Inflammatory macrophage (primary cell): Measurements from ENCODE around the gene FBXL17.
A peak's percentile ranks its signal among the peaks of the same experiment; 100 is the strongest.

Source experiments
- DNase-seq, 2 donors: peaks; one replicate each; pipeline ENCODE4 v3.0.0-alpha.2; 2020 to 2022

Gene FBXL17

GRCh38 chr5:108372369-108372768 lies 9.5 kb downstream of the FBXL17 start:
- DNase-seq = no peak

- no peak for DNase-seq
Measured at GRCh38 chr5:108371263-108371662, 10.6 kb downstream of the FBXL17 start.

- no peak for DNase-seq
Measured at GRCh38 chr5:108369167-108369566, 12.7 kb downstream of the FBXL17 start.

- no peak for DNase-seq
Measured at GRCh38 chr5:108367679-108368334, 14.1 kb downstream of the FBXL17 start.

- no peak for DNase-seq
Measured at GRCh38 chr5:108366500-108366899, 15.4 kb downstream of the FBXL17 start.

GRCh38 chr5:108361771-108362170 lies 20.1 kb downstream of the FBXL17 start:
- no peak for DNase-seq

- DNase-seq = no peak
Measured at GRCh38 chr5:108361239-108361638, 20.7 kb downstream of the FBXL17 start.

GRCh38 chr5:108360280-108360679 lies 21.6 kb downstream of the FBXL17 start:
- DNase-seq = no peak

- DNase-seq = no peak
Measured at GRCh38 chr5:108356286-108356685, 25.6 kb downstream of the FBXL17 start.

- DNase-seq = no peak
Measured at GRCh38 chr5:108353087-108353486, 28.8 kb downstream of the FBXL17 start.

- DNase-seq = peak; percentile 7 to 68
Measured at GRCh38 chr5:108345541-108346171, 36.2 kb downstream of the FBXL17 start.

GRCh38 chr5:108344103-108344822 lies 37.6 kb downstream of the FBXL17 start:
- no peak for DNase-seq

GRCh38 chr5:108341866-108342265 lies 40.0 kb downstream of the FBXL17 start:
- DNase-seq = no peak

GRCh38 chr5:108340131-108340530 lies 41.8 kb downstream of the FBXL17 start:
- DNase-seq = no peak

GRCh38 chr5:108339220-108339619 lies 42.7 kb downstream of the FBXL17 start:
- DNase-seq = no peak

GRCh38 chr5:108334225-108334624 lies 47.7 kb downstream of the FBXL17 start:
- no peak for DNase-seq

GRCh38 chr5:108326982-108327381 lies 54.9 kb downstream of the FBXL17 start:
- DNase-seq = no peak

GRCh38 chr5:108324886-108325285 lies 57.0 kb downstream of the FBXL17 start:
- no peak for DNase-seq

GRCh38 chr5:108321341-108321740 lies 60.6 kb downstream of the FBXL17 start:
- DNase-seq = no peak

- DNase-seq = no peak
Measured at GRCh38 chr5:108320231-108320630, 61.7 kb downstream of the FBXL17 start.

GRCh38 chr5:108315829-108316228 lies 66.1 kb downstream of the FBXL17 start:
- no peak for DNase-seq

GRCh38 chr5:108312258-108312657 lies 69.6 kb downstream of the FBXL17 start:
- no peak for DNase-seq

- DNase-seq = no peak
Measured at GRCh38 chr5:108311682-108312081, 70.2 kb downstream of the FBXL17 start.

GRCh38 chr5:108303611-108304010 lies 78.3 kb downstream of the FBXL17 start:
- DNase-seq = no peak
